HG03439 (cell line): ENCODE measurements around the gene CERK.
"Not testable (repeated sequence)": the region's sequence is repeated elsewhere in the genome, so short reads cannot be mapped to it uniquely, and the experiment has no call there.

Source experiments
- ATAC-seq: cut with Tn5 transposase; IDR thresholded peaks from one replicate; pipeline ENCODE4 v1.9.1; 2021; ENCODE audit warnings: mild to moderate bottlenecking, moderate library complexity; ENCODE audit not compliant: unreplicated experiment

Gene CERK, protein sequence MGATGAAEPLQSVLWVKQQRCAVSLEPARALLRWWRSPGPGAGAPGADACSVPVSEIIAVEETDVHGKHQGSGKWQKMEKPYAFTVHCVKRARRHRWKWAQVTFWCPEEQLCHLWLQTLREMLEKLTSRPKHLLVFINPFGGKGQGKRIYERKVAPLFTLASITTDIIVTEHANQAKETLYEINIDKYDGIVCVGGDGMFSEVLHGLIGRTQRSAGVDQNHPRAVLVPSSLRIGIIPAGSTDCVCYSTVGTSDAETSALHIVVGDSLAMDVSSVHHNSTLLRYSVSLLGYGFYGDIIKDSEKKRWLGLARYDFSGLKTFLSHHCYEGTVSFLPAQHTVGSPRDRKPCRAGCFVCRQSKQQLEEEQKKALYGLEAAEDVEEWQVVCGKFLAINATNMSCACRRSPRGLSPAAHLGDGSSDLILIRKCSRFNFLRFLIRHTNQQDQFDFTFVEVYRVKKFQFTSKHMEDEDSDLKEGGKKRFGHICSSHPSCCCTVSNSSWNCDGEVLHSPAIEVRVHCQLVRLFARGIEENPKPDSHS

DNA sequence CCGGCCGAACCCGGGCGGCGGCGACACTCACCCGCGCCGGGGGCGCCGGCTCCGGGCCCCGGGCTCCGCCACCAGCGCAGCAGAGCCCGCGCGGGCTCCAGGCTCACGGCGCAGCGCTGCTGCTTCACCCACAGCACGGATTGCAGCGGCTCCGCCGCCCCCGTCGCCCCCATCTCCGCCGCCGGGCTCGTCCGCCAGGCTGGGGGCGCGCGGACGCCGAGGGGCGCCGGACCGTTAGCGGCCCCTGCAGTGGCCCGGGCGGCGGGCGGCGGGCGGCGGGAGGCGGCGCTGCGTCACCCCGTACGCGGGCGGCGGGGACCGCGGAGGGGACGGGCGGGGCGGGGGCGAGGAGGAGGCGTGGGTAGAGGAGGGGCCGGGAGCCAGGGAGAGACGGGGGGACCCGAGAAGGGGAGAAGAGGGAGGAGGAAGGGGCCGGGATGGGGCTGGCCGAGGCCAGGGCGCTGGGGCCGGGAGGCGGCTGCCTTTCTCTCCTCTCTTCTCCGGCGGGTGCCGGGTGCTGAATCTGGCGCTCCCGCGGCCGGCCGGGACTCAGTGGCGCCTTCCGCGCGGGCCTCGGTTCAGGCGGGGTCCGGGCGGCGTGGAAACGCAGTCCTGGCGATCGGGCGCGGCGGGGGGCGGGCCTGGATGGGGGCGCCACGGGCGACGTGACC is at the start of gene CERK:
TSS of gene CERK (minus strand) at position 277 of the 671 bp plus-strand sequence. CDS start at position 173, 104 bp downstream.
- ATAC-seq: peak; percentile 52

DNA sequence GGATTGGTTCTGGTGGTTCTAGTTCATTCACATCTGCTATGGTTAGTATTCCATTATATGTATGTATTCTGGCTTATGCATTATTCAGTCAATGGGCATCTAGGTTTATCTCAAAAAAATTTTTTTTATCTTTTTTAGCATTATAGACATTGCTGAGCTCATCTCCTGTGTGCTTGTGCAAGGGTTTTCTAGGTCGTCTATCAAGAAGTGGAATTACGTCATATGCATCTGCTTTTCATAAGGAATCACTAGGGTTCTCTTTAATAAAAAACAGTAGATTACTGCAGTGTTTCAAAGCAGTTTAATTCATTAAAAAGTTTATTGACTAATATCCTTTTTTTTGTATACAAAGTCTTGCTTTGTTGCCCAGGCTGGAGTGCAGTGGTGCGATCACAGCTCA is 45.7 kb upstream of the CERK start:
- ATAC-seq: no peak

DNA sequence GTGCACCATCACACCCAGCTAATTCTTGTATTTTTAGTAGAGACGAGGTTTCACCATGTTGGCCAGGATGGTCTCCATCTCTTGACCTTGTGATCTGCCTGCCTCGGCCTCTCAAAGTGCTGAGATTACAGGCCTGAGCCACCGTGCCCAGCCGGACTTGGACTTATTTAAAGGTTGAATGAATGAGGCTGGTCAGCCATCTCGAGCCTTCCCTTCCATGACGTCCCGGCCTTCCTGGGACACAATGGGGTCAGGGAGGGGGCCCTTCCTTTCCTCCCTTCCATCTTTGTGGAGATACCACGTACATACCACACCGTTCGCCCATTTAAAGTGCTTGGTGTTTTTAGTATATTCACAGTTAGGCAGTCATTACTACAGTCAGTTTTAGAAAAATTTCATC is 44.1 kb upstream of the CERK start:
- ATAC-seq: not testable (repeated sequence)

DNA sequence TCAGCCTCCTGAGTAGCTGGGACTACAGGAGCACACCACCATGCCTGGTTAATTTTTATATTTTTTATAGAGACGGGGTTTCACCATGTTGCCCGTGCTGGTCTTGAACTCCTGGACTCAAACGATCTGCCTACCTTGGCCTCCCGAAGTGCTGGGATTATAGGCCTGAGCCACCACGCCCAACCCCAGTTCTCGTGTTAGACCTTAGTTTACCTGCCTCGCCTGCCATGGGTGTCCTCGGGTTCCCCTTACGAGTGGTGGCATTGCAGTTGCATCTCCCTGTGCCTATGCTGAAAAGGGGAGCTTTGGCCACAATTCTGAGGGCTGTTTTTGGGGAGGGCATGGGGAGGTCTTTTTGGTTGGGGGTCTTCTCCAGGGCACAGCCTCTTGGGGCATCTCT is 43.2 kb upstream of the CERK start:
- ATAC-seq: no peak

DNA sequence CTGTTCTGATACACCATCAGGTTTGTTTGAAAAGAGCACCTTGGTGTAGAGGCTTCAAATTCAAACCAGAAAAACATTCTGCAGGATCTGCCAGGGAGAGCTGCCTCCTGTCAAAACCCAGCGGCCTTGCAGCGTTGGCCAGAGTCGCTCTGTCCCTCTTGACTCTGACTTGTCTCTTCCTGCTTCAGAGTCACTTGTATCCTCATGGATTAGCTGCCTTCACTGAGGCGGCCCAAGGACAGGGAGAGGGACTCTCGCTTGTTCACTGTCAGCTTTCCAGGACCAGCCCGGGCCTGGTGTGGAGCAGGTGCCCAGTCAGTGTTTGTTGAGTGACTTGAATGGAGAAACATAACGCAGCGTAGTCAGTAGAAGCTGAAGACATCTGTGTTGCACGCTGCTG is 42.4 kb upstream of the CERK start:
- no peak for ATAC-seq

DNA sequence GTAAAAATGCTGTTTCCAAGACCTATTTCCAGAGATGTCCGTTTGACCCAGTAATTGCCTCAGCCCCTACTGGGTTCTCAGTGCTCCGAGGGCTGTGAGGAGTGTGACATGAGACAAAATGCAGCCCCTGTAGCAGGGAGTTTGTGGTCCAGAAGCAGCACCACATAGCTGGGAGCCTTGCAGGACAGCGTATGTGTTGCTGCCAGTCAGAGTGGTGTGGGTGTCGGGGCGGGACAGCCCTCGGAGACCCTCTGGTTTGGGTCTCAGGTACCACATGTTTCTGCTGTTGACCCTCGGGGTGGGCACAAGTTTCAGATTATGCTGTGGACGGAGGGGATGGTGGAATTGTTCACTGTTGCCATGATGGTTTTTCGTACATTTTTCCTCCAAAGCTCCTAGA is 41.6 kb upstream of the CERK start:
- no peak for ATAC-seq

DNA sequence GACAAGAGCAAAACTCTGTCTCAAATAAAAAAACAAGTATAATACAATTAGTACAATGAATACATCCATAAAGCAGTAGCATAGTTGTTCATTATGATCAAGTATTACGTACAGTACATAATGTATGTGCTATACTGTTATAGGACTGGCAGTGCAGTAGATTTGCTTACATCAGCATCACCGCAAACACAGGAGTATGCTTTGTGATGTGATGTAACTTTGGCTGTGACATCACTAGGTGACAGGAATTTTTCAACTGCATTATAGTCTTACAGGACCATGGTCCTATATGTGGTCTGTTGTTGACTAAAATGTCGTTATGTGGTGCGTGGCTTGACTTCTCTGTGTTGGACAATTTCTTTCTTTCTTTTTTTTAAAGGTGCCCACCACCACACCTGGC is 41.0 kb upstream of the CERK start:
- ATAC-seq: no peak

DNA sequence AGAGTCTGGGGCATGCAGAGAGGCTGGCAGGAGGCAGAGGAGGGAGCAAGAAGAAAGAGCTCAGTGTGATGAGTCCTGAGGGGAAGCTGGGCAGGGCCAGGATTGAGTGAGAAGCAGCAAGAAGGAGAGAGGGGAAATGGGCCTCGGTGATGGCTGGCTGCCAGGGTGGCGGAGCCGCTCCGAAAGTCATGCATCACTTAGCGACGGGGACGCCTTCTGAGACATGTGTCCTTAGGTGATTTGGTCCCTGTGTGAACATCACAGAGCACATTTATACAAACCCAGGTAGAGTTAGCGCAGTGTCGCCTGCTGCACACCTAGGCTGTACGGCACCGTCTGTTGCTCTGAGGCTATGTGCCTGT is 39.5 kb upstream of the CERK start:
- no peak for ATAC-seq

DNA sequence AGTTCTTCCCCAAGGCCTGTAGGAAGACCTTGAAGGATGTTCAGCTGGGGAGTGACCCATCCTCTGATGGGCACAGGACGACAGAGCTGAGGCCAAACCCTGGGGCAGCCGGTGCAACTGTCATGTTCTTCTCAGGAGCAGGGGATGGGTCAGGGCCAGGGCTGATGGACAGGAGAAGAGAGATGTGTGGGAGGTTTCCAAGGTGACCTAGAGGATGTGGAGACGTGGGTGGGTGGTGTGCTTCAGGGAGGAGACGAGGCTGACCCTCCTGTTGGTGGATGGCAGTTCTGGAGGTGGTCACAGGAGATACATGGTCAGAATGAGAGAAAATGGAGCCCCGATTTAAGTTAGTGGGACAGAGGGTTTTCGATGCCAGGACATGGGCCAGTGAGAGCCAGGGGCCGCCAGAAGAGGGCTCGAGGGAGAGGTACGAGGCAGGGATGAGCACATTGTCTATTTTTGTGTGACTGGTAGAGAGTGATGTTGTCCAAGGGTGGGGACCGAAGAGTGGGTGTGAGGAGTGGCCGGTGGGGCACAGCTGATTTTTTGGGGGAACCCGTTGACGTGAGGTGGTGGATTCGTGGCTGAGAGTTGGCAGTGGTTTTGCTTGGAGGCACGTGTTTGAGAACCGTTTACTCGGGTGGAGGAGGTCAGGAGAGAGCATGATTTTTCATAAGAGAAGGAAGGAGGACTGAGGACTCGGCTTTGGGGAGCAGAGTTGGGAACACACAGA is 39.0 kb upstream of the CERK start:
- ATAC-seq: no peak

DNA sequence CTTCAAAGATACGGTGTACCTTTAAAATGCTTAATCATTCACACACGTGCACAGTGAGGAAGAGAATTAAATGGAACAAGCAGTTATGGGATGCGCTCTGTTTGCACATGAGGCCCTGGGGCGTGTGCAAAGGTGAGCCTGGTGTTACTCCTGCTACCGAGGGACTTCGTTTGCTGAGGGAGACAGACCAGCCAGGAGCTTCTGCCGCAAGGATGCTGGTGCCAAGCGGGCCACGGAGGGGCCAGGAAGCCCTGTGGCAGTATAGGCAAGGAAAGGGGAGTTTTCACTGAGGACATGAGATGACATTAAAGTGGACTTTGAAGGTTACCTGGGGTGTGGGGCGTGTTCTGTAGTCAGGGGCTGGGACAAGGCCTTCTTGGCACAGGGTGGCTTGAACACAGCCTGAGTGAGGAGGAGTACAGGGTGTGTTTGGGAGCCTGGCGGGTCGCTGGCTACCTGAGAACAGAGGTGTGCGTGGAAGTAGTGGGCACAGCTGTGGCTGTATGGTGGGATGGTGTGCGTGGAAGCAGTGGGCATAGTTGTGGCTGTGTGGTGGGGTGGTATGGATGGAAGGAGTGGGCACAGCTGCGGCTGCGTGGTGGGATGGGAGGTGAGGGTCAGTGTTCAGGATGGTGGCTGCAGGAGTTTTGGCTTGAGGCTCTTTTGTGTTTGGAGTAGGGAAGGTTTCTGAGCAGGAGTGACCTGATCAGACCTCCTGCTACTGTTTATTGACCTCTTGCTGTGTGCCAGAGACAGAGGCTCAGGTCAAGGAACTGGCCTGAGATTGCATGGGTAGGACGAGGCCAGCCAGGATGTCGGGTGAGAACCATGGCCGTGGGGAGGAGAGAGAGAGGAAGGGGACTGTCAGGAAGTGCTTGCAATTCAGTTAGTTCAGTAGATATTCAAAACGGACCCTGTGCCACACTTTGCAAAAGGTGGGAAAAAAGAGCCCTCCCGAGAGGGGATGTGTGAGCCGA is 38.1 kb upstream of the CERK start:
- ATAC-seq: no peak

DNA sequence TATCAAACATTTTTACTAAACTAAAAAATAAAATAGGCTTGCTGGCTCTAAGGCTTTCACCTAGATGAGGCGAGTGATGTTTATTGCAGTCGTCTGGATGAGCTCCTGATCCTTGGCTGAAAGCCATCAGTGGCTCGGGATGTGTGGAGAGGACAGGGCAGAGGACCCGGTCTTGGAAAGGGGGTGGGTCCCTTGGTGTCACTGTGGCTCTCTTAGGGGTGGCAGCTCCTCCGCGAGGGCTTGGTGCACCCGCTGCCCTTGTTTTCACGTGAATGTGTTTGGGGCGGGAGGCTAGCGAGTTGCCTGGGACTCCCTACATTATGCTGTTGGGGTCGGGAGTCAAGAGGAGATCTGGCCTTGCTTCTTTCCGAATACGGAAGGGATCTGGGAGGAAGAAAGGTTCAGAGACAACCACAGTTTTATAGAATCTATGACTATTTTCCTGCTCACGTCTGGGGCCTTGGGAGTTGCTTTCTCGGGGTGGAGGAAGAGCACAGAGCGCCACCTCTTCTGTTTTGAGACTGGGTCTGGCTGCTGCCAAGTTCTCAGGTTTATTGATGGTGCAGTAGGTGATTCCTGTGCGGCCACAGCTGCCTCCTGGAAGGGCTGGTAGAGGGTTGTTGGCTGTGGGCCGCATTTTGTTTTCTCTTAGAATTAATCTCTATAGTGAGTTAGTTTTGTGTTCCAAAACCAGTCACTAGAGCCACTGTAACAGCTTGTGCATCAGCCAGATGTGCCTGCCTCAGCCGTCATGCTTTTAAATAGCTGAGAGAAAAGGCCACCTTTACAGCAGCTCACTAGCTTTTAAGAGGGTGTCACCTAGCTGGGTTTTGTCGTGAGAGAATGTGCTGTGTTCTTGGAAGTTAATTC is 37.2 kb upstream of the CERK start:
- ATAC-seq: no peak

DNA sequence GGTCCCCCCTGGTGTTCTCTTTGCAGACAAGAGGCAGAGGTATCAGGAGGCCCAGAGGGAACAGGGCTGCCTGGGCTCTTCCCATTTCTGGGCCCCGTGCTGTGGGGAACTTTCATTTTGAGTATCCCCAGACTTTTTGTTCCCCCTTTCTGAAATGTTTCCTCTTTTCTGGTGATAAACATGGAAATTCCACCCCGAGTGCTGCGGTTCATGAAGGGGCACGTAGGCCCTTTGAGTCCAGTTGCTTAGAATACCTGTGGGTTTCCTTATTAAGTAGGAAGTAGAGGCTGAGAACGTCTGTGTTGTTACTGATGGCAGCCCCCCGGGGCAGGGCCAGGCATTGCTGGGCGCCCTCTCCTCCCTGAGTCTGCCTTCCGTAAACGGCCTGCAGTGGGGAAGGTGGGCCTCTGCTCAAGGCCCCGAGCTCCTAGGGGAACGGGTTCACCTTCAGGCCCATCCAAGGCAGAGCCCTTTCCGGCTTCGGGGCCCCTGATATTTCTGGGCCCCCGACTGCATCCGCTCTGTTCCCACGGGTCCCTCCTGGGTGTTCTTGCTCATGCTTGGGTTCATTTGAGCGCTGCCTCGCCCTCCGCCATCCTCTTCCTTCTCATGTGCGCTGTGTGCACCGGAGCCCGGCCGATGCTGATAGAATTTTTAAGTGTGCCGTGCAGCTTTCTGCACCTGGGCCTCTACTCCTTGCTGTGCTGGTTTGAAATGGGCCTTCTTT is 36.4 kb upstream of the CERK start:
- peak; percentile 31 for ATAC-seq

DNA sequence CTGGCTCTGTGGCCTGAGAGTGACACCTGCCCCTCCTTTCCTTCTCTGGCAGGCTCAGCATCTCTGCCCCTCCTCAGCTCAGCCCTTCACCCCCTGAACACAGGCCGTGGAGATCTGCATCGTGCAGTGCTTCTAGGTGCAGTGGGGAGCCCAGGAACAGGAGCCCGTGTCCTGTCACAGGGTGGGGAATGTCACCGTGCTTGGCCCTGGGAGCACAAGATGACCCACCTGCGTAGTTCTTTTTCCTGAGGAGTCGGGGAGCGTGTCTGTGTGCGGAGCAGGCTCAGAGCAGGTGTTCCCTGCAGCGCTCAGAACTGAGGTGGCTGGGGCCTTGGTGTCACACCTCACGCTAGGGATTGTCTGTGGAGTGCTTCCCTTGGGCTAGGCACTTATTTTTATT is 35.0 kb upstream of the CERK start:
- no peak for ATAC-seq

DNA sequence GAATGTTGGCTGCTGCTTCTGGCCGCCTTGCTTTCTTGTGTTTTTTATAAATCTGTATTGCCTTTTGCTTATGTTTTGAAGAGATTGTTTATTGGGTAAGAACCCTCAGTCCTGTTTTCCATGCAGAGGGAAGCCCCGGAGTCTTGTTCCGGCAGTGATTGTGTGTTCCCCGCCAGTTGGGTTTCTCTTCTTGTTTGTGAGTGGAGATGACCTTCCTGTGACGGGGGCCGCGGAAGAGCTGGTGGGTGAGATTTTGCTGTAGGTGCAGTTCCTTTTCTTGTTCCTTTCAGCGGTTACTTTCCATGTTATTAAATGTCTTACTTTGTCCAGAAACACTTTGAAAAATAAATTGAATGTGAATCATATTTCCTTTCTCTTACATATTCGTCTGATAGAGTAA is 32.7 kb upstream of the CERK start:
- no peak for ATAC-seq

DNA sequence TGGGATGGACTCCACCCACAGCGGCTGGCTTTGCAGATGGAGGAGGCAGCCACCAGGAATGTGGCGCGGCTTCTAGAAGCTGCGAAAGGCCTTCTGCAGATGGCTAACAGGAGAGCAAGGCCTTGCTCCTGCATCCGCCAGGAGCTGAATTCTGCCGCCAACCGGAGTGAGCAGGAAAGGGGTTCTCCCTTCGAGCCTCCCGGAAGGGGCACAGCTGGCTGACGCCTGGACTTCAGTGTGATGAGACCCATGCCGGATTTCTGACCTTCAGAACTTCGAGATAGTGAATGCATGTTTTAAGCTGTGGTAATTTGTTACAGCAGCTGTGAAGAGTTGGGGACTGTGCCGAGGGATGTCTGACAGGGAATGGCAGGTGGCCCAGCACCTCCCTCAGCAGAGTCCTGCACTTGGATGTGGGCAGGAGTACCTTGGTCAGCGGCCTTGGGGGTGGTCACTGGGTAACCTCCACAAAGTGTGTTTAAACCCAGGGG is 32.1 kb upstream of the CERK start:
- ATAC-seq: no peak

DNA sequence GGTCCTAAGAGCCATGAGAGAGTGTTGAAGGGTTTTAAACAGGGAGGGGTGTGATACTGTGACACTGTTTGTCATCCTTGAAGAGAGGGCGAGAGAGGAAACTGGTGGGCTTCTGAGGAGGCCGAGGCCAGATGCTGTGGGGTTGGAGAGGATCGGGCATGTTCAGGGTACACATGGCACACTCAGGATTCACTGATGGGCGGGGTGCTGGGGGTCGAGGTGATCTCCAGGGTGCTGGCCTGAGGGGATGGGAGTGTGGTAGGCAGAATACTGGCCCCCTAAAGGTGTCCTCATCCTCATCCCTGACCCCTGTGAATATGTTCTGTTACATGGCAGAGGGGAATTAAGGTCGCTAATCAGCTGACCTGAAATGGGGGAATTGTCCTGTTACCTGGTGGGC is 31.7 kb upstream of the CERK start:
- no peak for ATAC-seq

DNA sequence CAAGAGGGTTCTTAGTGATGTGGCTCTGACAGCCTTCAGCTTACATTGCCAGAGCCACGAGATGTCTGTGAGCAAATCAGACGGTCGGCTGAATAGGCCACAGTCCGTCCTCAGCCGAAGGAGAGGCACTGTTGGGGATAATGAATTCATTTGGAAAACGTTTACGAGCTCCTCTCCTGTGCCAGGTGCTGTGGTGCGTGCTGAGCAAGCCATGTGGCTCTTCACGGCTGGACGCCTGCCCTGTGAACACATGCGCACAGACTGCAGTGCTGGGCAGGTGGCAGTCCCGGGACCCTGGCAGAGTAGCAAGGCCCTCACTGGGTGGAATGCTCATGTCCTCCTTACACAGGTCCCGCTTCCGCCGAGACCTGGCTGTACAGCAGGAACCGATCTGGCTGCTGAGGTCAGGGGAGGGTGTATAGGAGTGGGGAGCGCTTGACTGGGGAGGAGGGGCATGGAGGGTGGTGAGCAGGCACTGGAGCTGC is 31.2 kb upstream of the CERK start:
- ATAC-seq: no peak

DNA sequence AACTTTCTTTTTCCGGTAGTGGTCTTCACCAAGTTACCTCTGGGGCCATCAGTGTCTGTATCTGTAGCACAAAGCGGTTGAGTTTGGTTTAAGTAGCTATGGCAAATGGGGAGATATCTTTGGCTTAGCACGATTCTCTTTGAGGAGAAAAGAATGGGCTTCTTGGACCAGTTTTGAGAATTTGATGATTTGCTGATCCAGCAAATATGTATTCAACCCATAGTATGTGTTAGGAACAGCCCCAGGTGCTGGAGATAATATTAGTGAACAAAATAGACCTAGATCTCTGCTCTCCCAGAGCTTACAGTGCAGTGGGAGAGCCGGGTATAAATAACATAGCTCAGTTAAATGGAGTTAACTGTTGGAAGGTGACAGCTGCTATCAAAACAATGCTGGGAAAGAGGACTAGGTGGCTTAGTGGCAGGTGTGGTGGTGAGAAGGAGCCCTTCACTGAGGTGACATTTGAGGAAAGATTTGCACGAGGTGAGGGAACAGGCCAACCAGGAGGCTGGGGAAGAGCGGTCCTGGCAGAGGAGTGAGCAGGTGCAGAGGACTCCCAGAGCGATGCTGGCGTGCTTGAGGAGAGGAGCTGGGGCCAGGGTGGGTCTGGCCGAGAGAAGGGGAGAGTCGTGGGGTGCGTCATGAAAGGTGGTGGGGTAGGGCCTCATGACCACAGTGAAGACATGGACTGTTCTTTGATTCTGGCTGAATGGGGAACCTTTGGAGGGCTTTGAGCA is 29.4 kb upstream of the CERK start:
- no peak for ATAC-seq
